T-helper 22 cell (primary cell): ENCODE measurements around the gene CCDC59.

Experiments
- DNase-seq: peaks from one replicate; pipeline ENCODE4 v3.0.0-alpha.2; 2020; ENCODE audit warnings: low read depth

CCDC59 gene

DNA sequence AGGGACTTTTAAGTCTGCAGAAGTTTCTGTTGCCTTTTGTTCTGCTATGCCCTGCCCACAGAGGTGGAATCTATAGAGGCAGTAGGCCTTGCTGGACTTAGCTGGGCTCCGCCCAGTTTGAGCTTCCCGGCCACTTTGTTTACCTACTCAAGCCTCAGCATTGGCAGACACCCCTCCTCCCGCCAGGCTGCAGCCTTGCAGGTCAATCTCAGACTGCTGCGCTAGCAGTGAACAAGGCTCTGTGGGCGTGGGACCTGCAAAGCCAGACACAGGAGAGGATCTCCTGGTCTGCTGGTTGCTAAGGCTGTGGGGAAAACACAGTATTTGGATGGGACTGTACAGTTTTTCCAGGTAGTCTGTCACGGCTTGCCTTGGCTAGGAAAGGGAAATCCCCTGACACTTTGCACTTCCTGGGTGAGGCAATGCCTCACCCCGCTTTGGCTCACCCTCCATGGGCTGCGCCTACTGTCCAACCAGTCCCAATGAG is 43.7 kb downstream of the CCDC59 start:
- no peak for DNase-seq
